Measurements from ENCODE around the gene GADL1. TPM values are rescaled to one million over a fixed set of nuclear protein-coding genes. Genes with fewer than 3 reads are reported as not detected.

Gene GADL1
- total RNA-seq, 4 donors from 2014 or later, result 0.13 to 0.55 (median 0.42) TPM

DNA sequence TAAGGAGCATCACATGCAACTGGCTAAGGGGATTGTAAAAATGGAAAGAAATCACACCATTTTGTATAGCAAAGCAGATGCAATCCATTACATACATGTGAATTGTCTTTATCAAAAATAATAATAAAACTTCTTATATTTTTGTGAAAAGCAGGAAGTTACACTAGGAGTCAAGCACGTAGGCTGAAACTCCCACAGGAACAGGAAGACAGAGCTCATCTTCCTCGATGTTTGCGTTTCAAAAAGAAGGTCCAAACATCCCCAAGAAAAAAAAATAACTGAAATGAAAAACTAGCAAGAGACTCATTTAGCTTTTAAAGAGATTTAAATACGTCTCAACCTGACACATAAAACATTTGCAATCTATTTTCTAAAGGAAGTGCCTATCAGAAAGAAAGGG, 181.5 kb downstream of the GADL1 start:
- H3K36me3 ChIP-seq, result no peaks in the 10 kb centered on the region
- H3K27me3 ChIP-seq, result no peaks in the 10 kb centered on the region
- no peaks in the 10 kb centered on the region for H3K4me1 ChIP-seq
- in situ Hi-C loops (cut with MboI; ENCODE audit: low sequenced_read_pairs in 4 of 4) (no loop called here), intact Hi-C loops (cut with DNase I; ENCODE audit: low total_unique reads) (no loop called here)
- no peaks in the 10 kb centered on the region for H3K9me3 ChIP-seq
- TF ChIP-seq, protein P1, sequence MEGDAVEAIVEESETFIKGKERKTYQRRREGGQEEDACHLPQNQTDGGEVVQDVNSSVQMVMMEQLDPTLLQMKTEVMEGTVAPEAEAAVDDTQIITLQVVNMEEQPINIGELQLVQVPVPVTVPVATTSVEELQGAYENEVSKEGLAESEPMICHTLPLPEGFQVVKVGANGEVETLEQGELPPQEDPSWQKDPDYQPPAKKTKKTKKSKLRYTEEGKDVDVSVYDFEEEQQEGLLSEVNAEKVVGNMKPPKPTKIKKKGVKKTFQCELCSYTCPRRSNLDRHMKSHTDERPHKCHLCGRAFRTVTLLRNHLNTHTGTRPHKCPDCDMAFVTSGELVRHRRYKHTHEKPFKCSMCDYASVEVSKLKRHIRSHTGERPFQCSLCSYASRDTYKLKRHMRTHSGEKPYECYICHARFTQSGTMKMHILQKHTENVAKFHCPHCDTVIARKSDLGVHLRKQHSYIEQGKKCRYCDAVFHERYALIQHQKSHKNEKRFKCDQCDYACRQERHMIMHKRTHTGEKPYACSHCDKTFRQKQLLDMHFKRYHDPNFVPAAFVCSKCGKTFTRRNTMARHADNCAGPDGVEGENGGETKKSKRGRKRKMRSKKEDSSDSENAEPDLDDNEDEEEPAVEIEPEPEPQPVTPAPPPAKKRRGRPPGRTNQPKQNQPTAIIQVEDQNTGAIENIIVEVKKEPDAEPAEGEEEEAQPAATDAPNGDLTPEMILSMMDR (IDR thresholded peaks at IDR 0.05 in 4 of 5, conservative IDR thresholded peaks at IDR 0.05 in 1 of 5), result no peak
- no peak for TF ChIP-seq POLR2A (IDR thresholded peaks at IDR 0.05)
- H3K27ac ChIP-seq, result no peak overlapping the region
- DNase-seq (no peak), ATAC-seq (no peak)
- no peak overlapping the region for H3K4me3 ChIP-seq

DNA sequence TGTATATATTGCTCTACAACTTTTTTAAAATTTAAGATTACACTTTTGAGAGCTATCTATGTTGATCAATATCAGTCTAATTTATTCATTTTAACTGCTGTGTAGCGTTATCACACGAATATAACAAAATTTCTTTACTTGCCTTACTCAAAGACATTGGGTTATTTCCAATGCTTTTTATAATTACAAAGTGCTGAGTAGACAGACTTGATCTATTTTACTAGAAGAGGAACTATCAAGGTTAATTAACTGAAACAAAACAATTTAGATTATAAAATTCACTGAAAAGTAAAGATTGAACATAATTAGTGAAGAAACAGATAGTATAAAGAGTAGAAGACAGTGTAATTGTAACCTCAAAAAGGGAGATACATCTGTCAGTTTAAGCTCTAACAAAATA, 182.6 kb downstream of the GADL1 start:
- in situ Hi-C loops (cut with MboI; ENCODE audit: low sequenced_read_pairs in 4 of 4) (no loop called here), intact Hi-C loops (cut with DNase I; ENCODE audit: low total_unique reads) (no loop called here)
- no peak overlapping the region for H3K4me3 ChIP-seq
- H3K9me3 ChIP-seq, result no peaks in the 10 kb centered on the region
- no peaks in the 10 kb centered on the region for H3K4me1 ChIP-seq
- H3K36me3 ChIP-seq, result no peaks in the 10 kb centered on the region
- H3K27ac ChIP-seq, result no peak overlapping the region
- TF ChIP-seq, protein P1 (IDR thresholded peaks at IDR 0.05 in 4 of 5, conservative IDR thresholded peaks at IDR 0.05 in 1 of 5), result no peak
- no peak for TF ChIP-seq POLR2A (IDR thresholded peaks at IDR 0.05)
- H3K27me3 ChIP-seq, result no peaks in the 10 kb centered on the region
- ATAC-seq, result no peak
- no peak for DNase-seq

DNA sequence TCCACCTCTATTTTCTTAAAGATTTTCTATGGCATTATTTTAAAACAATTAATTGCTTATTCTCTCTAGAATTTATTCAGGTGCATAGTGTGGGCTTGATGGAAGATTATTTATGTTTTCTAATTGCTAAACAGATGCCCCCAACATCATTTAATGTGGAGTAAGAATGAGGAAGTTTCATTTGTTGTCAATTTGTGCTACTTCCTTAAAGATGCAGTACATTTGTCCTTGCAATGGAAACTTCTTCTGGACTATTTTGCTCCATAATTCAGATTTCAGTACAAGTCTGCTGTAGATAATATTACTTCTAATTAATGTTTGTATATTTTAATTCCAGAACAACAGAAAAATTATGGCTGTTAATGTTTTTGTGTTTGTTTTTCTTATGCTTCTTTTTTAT, 183.3 kb downstream of the GADL1 start:
- Histone ChIP-seq H3K27me3 (no peaks in the 10 kb centered on the region), H3K27ac (no peak overlapping the region), H3K4me3 (no peak overlapping the region), H3K4me1 (no peaks in the 10 kb centered on the region), H3K36me3 (no peaks in the 10 kb centered on the region), H3K9me3 (no peaks in the 10 kb centered on the region)
- DNase-seq (no peak), ATAC-seq (no peak)
- intact Hi-C loops (cut with DNase I; ENCODE audit: low total_unique reads) (no loop called here), in situ Hi-C loops (cut with MboI; ENCODE audit: low sequenced_read_pairs in 4 of 4) (no loop called here)
- TF ChIP-seq, protein P1 (IDR thresholded peaks at IDR 0.05 in 4 of 5, conservative IDR thresholded peaks at IDR 0.05 in 1 of 5), result no peak
- no peak for TF ChIP-seq POLR2A (IDR thresholded peaks at IDR 0.05)

DNA sequence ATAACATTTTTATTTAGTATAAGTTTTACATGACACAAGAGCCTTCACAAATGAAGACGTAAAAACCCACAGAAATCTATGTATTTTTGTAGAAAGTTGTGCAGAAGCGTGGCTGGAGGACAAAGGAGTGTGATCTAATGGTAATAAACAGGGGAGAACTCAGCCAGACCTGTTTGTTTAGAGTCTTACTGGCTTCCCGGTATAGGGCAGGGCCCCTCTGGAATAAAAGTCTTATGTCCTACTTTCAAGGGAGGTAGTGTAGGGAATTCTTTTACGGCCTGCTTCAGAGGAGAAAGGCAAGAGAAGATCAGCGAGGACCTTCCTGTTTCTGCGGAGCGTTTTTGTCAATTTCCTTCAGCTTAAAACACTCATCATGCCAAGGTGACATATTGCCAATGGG, 184.4 kb downstream of the GADL1 start:
- intact Hi-C loops (cut with DNase I; ENCODE audit: low total_unique reads), result no loop called here
- ATAC-seq (no peak), DNase-seq (no peak)
- no peak overlapping the region for H3K27ac ChIP-seq
- in situ Hi-C loops (cut with MboI; ENCODE audit: low sequenced_read_pairs in 4 of 4), result no loop called here
- no peaks in the 10 kb centered on the region for H3K9me3 ChIP-seq
- H3K4me3 ChIP-seq, result no peak overlapping the region
- no peaks in the 10 kb centered on the region for H3K27me3 ChIP-seq
- TF ChIP-seq, protein P1 (IDR thresholded peaks at IDR 0.05 in 4 of 5, conservative IDR thresholded peaks at IDR 0.05 in 1 of 5), result no peak
- TF ChIP-seq POLR2A (IDR thresholded peaks at IDR 0.05), result no peak
- H3K4me1 ChIP-seq, result no peaks in the 10 kb centered on the region
- H3K36me3 ChIP-seq, result no peaks in the 10 kb centered on the region

DNA sequence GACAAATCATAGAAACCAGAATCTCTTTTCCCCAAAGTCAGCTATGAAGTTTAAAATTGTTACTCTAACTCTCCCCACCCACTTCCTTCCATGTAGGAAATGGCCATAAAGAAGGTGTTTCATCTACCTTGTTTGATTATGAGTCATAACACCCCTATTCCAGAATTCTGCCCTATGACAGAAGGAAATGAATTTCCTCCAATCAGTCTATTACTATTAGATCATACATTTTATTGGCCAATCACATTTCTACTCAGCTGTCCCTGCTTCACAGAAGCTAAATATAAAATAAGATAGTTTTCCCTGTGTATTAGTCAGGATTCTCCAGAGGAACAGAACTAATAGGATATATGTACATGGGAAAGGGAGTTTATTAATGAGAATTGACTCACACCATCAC, 186.0 kb downstream of the GADL1 start:
- DNase-seq (no peak), ATAC-seq (no peak)
- Histone ChIP-seq H3K4me3 (no peak overlapping the region), H3K27me3 (no peaks in the 10 kb centered on the region), H3K36me3 (no peaks in the 10 kb centered on the region), H3K27ac (no peak overlapping the region), H3K4me1 (no peaks in the 10 kb centered on the region), H3K9me3 (no peaks in the 10 kb centered on the region)
- TF ChIP-seq, protein P1 (IDR thresholded peaks at IDR 0.05 in 4 of 5, conservative IDR thresholded peaks at IDR 0.05 in 1 of 5), result no peak
- no peak for TF ChIP-seq POLR2A (IDR thresholded peaks at IDR 0.05)
- intact Hi-C loops (cut with DNase I; ENCODE audit: low total_unique reads) (no loop called here), in situ Hi-C loops (cut with MboI; ENCODE audit: low sequenced_read_pairs in 4 of 4) (no loop called here)

Measured in gastrocnemius medialis (tissue), 4 donors.